Tibial nerve (tissue), 3 donors: Measurements from ENCODE around the gene XPC.

Experiments used
- POLR2A ChIP-seq, 2 donors: fragments of 450-650 bp; IDR thresholded peaks; one replicate each; pipeline ENCODE4 v1.6.1; 2017; ENCODE audit warnings: antibody characterized with exemption in 2 of 2, mild to moderate bottlenecking in 2 of 2, moderate library complexity in 2 of 2
- TF ChIP-seq, protein P1 (sequence below), 5 experiments: fragments of 200-600 bp in 3 of 5; fragments of 450-650 bp in 2 of 5; sonication (generic) in 3 of 5; IDR thresholded peaks; one replicate each; pipeline ENCODE4 v1.5.1; 2016 to 2019; ENCODE audit warnings: antibody characterized with exemption in 5 of 5, mild to moderate bottlenecking in 3 of 5, moderate library complexity in 2 of 5

DNA sequence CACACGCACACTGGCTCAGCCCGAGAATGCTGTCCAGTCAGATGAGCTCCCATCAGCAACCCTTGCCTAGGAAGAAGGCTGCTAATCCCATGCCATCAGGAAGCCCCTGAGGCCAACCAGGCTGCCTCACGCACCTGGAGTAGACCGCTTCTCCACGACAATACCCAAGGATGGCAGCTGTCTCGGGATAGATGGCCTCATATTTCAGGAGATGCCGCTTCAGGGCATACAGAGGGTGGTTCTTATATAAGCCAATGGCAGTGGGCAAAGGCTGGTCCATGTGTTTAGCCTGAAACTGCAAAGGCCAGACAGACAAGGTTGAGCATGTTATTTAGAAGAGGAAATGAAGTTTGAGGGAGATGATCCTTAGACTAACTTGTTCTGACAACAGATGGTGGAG lies 22.2 kb downstream of the XPC start:
- TF ChIP-seq, protein P1, sequence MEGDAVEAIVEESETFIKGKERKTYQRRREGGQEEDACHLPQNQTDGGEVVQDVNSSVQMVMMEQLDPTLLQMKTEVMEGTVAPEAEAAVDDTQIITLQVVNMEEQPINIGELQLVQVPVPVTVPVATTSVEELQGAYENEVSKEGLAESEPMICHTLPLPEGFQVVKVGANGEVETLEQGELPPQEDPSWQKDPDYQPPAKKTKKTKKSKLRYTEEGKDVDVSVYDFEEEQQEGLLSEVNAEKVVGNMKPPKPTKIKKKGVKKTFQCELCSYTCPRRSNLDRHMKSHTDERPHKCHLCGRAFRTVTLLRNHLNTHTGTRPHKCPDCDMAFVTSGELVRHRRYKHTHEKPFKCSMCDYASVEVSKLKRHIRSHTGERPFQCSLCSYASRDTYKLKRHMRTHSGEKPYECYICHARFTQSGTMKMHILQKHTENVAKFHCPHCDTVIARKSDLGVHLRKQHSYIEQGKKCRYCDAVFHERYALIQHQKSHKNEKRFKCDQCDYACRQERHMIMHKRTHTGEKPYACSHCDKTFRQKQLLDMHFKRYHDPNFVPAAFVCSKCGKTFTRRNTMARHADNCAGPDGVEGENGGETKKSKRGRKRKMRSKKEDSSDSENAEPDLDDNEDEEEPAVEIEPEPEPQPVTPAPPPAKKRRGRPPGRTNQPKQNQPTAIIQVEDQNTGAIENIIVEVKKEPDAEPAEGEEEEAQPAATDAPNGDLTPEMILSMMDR (IDR thresholded peaks at IDR 0.05): no peak
- TF ChIP-seq POLR2A (IDR thresholded peaks at IDR 0.05): no peak
